HK-2 (cell line): ENCODE data around the gene MAN1C1.

Source experiments
- DNase-seq: peaks from one replicate; pipeline ENCODE4 v3.0.0-alpha.2; 2018; ENCODE audit not compliant: unreplicated experiment

Gene MAN1C1

DNA sequence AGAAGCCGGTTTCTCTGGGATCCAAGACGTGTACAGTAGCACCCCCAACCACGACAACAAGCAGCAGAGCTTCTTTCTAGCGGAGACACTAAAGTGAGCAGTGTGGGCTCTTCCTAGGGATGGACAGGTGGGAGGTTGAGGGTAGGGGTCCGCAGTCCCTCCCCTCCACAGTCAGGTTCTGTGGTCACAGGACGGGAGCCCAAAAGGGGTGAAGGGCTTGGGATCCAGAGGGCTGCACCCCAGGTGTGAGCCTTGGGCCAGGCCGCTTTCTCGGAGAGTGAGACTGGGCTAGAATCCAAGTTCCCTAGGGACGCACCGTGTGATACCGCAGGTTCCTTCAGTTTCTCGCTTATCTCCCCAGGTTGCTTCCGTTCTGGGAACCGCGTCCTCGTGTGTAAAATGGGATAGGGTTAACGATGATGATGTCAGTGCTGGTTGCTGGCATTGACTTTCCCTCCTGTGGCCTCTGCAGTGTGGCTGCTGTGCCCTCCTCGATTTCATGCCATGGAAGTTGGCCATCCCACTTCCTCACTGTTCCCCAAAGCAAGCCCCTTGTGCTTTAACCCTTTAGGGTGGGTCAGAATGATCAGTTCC is 166.1 kb downstream of the MAN1C1 start:
- DNase-seq, result no peak

DNA sequence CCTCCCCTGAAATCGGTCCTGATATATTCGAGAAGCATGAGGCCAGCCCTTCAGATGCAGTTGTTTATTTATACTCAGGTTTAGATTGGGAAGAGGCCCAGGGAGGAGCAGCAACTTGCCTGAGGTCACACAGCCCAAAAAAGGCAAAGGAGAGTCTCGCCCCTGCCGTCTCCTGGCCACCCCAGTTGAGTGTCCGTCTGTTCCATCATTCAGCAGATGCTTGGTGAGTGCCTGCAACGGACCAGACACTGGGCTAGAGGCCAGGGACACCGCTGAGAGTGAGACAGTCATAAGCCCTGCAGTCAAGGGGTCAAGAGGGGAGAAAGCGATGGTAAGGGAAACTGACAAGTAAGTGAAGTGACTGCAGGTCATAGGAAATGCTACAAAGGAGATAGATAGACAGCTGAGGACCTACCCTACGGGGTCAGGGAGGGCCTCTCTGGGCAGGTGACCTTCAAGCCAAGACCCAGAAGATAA is 168.0 kb downstream of the MAN1C1 start:
- no peak for DNase-seq

DNA sequence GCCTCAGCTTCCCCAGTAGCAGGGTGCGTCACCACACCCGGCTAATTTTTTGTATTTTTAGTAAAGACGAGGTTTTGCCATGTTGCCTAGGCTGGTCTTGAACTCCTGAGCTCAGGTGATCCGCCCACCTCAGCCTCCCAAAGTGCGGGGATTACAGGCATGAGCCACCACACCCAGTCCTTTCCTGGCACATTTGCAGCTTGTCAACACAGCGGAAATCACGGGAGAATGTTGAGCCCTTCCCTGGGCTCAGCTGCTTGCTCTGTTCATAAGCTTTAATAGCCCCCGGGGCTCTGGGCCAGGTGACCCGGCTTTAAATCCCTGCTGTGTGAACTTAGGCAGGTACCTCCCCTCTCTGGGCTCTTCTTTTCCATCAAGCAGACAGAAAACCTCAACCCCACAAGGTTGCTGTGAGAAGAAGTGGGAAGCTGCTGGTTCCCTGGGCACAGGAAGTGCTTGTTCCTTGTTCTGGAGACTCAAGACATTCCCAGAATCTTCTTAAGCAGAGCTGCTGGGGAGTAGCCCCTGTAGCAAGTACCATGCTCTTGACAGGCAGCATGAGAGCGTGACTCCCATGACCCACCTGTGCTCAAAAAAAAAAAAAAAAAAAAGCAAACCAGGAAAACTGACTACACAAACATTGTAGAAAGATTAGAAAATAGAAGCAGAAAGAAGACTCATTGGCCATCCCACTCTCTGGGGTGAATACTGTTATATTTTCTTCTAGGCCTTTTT is 168.9 kb downstream of the MAN1C1 start:
- DNase-seq, result no peak

DNA sequence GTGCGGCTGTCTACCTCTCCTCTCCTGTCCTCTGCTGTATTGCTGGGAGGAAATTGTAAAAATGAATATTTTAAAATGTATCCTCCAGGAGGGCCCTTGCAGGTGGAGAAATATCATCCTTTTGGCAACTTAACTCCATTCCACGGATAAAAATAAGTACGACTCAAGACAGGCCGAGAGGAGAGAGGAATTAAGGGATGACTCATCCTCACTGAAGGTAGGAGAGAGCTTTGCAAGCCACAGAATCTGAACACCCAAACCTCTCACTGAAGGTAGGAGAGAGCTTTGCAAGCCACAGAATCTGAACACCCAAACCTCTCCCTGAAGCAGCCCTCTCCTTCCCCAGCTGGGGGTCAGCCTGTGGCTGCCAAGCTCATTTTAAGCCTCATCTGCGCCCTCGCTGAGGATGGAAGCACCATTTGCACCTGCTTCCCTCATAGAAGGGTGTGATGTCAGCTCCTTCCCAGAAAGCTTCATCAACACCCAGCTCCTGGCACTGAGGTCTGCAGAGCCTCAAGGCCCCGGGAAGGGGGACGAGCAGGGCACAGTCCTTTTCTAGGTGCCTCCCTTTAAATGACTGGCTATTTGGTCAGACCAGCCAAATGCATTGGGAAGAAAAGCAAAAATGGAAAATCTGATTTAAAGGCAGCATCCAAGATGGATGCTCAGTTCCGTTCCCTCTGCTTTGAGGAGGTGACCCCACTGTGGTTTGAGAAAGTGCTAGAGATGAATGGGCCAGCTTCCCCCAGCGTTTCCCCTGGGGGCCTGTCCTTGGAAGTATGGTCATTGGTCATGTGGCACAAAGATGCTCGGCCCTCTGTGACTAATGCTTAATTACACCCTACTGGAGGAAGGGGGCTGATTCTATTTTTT is 170.5 kb downstream of the MAN1C1 start:
- DNase-seq, result no peak

DNA sequence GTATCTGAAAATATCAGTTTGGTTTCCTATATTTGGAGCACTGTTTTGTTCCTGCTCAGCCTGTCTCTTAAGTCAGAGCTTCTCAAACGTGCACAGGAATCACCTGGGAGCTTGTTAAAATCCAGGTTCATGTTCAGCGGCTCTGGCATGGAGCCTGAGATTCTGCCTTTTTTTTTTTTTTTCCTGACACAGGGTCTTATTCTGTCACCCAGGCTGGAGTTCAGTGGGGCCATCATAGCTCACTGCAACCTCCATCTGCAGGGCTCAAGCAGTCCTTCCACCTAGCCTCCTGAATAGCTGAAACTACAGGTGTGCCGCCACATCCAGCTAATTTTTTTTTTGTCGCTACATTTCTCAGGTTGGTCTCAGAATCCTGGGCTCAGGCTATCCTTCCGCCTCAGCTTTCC is 171.2 kb downstream of the MAN1C1 start:
- no peak for DNase-seq

DNA sequence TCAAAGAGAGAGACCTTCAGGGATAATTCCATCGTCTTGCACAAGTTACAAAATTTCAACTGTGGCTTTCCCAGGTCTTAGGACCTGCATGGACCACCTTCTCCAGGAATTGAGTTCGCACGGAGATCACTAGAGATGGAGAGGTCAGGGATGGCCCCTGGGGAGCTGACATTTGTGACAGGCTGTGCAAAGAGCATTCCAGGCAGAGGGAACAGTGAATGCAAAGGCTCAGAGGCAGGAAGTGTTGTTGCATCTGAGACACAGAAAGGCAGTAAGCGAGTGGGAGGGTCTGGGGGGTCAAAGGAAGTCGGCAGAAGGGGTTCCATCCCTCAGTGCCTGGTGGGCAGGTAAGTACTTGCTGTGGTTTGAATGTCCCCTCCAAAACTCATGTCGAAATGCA is 173.9 kb downstream of the MAN1C1 start:
- DNase-seq, result no peak

DNA sequence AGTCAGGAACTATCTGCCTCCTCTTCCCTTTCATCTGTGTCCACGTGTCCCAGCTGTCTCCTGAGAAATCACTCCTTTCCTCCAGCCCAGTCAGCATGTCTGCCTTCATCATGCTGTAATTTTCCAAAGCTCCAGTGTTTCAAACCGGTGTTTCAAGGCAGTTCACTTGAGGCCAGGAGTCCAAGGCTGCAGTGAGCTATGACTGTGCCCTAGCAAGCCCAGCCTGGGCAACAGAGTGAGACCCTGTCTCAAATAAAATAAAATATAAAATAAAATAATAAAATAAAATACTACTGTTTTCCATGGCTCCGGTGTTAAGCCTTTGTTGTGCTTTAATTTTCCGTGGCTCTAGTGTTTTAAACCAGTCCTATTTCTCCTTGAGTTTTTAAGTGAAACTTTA is 175.5 kb downstream of the MAN1C1 start:
- DNase-seq, result no peak

DNA sequence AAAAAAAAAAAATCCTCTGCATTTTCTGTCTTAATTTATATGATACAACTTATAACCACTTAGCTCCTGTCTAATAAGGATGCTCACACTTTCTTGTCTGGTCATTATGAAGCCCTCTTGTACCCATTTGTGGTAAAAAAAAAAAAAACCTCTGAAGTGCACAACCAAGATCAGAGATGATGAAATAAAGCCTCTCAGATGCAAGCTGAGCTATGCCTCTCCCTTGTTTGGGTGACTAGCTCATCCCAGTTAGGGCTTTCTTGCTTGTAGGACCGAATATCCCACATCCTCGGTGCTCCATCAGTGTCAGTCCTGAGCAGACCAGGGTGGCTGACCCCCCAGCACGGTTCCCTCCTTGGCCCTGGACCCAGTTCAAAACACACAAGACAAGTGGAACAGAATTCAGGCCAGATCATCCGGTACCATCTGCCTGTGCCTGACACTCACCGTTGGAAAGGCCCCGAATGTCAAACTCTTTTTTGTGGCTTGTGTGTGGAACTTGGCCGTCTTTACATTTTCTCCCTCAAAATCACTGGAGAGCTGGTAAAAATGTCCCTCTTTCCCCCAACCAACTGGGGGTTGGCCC is 177.1 kb downstream of the MAN1C1 start:
- DNase-seq, result no peak

DNA sequence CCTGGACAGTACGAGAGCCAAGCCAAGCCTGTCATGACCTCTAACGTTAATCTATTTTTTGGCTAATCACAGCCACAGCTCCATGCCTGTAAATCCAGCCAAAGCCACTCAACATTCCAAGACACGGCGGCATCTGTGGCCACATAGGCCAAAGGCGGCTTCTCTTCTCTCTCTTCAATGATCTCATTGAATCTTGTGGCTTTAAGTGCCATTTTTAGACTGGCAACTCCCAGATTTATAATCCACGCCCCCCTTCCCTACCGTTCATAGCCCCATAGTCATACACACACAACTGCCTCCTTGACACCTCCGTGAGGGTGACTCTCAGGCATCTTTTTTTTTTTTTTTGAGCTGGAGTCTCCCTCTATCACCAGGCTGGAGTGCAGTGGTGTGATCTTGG is 177.7 kb downstream of the MAN1C1 start:
- no peak for DNase-seq

DNA sequence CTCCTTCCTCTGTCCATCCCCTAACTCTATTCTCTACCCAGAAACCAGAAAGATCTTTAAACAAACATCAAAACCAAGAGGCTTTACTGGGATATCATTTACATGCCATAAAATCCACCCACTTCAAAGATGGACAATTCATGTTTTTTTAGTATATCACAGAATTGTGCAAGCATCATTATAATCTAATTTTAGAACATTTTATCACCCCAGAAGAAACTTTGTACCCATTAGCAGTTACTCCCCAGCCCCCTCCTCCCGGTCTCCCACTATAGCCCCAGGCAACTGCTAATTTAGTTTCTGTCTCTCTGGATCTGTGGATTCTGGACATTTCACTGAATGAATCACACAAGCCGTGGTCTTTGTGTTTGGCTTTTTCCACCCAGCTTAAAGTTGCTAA is 178.6 kb downstream of the MAN1C1 start:
- DNase-seq, result no peak

DNA sequence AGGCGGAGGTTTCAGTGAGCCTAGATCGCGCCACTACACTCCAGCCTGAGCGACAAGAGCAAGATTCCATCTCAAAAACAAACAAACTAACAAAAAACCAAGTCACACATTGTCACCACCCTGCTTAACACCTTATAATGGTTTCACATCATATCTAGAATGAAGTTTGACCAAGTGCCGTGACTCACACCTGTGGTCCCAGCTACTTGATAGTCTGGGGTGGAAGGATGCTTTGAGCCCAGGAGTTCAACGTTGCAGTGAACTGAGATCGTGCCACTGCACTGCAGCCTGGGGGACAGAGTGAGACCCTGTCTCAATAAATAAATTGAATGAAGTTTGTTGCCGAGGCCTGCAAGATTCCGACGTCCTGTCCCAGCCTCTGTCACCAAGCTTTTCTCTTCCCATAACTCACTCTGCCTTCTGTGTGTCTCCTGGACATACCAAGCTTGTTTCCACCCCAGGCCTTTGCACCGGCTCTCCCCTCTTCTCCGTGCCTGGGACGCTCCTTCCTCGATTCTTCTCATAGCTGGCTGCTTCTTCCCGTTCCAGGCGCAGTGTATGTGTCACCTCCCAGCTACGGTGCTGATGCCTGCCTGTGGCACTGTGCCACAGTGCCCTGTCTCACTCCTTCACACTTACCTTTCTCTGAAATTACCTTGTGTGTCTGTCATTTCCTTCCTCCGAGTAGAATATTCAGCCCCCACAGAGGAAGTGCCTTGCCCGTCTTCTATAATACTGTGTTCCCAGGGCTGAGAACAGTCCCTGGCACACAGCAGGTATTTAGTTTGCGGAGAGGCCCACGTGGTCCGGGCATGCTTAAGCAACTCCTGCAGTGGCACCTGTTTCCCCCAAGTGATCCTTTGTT is 179.6 kb downstream of the MAN1C1 start:
- DNase-seq, result no peak

DNA sequence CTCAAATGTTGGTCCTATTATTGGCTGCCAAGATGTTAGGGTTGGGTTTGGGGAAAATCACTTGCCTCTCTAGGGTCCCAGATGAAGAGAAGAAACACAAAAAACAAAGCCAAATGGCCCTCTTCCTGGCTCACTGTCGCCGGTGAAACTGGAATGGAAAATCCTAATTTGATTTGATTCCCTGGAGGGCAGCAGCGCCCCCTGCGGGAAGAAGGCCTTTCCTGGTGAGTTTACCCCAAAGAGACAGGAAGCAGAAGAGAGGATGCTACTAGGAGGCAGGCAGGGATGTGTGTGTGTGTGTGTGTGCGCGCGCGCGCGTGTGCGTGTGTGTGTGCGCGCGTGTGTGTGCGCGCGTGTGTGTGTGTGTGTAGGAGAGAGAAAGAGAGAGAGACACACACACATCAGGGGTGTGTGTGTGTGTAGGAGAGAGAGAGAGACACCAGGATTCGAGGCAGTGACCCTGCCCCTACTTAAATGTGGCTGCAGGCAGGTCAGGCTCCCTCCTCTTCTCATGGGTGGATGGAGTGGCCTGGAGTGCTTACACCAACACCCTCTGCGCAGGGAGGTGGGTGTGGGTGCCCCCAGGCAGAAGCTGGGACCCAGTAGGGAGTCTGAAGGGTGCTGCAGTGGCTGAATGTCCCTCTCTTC is 180.3 kb downstream of the MAN1C1 start:
- DNase-seq, result peak; percentile 80

DNA sequence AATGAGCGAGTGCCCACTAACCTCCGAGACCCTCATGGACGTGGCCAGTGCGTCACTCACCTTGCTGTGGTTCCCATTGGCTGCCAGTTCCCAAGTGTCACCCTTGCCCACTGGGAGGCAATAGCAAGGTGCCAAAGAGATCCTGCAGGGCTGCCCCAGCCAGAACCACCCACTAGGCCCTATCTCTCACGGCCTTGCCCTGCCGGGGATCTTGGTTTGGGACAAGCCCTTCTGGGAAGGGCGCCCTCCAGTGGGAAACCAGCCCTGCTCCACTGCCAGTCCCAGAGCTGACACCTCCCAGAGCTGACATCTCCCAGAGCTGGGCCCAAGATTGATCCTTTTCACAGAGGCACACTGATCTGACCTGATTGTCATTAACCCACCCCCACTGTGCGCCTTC is 181.3 kb downstream of the MAN1C1 start:
- no peak for DNase-seq

DNA sequence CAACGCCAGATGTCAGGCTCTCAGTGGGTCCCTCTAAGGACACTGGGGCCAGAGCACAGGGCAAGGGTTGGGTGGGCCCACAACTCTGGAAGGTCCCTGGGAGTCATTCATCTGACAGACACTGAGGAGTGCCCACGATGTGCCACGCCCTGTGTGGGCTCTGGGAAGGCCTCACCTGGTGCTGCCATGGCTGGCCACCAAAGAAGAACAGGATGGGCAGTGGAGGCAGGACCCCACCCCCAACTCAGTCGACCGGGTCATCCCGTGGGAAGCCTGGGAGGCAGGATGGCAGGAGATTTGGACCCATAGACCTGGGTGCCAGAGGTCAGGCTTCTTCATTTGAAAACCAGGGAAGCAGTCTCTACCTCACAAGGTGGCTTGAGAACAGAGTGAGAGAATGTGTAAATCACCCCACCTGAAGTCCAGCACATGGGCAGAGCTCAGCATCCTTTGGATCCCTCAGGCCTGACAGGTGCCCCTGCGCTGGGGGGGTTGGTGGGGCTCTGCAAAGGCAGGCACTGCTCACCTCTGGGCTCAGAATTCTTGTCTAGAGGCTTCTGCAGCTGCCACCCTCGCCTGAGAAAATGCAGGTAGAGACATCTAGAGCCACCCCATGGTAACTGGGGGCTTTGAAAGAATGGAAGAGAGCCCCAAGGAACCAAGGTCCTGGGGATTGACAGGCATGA is 182.2 kb downstream of the MAN1C1 start:
- DNase-seq, result no peak

DNA sequence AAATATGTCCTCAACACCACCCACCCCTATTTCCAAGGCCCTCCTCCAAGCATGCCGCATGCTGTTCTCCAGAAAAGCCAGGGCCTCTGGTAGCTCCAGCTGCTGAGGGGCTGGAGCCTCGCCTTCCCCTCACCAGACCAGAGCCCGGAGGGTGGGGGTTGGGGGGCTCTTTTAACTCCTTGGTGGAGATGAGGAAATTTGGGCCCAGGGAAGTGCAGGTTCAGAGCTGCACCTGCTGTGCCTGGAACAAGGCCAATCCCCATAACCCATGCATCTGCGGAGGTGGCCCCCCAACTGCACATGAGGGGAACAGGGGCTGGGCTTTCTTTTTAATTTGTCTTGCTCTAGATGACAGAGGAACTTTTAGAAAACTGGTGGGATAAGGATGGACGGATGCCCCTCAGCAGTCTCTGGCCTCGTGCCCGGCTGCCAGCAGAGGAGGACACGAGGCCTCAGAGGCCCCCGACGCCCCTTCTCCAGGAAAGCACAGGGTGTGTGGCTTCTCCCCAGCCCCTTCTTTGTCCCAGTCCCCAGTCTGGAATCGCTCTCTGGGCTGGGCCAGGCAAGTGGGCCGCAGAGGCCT is 182.9 kb downstream of the MAN1C1 start:
- DNase-seq, result no peak

DNA sequence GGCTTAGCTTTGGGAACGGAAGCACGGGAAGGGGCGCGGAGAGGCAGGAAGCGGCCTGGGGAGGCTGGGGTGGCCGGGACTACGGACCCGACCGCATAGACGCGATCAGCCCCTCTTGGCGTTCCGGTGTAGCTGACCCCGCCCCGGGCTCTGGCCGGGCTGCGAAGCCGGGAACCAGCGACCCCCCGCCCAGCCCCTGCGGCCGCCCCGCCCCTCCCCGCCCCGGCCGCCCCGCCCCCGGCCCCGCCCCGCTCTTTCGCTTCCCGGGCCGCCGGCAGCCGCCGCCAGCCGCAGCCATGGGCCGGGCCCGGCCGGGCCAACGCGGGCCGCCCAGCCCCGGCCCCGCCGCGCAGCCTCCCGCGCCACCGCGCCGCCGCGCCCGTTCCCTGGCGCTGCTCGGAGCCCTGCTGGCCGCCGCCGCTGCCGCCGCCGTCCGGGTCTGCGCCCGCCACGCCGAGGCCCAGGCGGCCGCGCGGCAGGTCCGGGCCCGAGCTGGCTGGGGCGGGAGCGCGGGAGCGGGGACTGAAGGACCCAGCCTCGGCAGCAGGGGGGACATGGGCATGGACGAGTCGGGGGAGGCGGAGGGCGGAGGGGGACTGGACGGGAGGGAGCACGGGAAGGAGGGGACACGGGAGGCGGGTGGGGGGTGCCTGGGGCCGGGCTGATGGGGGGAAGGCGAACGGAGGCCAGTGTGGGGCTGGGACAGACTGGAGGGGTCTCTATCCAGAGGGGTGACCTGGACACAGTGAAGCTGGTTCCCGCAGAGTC is 183.5 kb downstream of the MAN1C1 start, which contains the start of gene SELENON:
Gene SELENON, plus strand, starts transcription at position 259 of the 768 bp plus-strand sequence. Its CDS starts 38 bp downstream, at position 297.
- no peak for DNase-seq

DNA sequence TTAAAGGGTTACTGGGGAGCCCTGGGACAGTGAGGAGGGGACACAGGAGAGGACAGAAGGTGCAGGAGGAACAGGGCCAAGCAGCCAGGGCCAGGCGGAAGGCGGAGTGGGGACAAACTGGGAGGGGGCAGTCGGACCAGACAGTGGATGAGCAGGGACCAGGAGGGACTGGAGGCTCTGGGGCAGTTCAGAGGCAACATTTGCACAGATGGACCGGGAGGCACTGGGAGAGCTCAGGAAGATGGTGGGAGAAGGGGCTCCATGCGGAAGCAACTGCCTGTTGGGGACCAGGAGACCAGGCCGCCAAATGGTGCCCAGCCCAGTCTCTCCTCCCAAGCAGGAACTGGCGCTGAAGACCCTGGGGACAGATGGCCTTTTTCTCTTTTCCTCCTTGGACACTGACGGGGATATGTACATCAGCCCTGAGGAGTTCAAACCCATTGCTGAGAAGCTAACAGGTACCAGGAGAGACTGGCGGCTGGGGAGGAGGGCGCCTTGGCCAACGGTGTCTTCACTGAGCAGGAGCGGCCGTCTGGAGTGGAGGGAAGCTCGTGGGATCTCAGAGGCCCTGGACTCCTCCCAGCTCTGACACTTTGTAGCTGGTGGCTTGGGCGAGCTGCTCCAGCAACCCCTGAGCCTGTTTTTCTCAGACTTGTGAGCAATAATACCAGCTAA is 184.2 kb downstream of the MAN1C1 start:
- no peak for DNase-seq

DNA sequence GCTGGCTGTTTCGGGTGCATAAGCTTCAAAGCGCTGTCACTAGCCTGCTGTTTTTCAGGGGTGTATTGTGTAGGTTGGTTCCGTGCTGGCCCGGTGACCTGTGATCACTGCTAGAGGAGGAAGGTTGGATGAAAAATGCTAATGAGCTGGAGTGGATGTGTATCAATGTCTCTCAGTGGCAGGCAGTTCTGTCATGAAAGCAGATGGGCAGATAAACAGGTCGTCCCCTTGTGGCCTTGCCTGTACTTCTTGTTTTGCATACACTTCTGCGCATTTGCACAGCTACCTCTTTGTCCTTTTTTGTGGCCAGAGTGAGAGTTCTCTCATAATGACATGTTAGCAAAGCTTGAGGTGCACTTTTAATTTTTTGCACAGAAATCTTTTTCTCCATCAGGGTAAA is 186.3 kb downstream of the MAN1C1 start:
- DNase-seq, result no peak
